WTC11 (cell line): ENCODE results near the gene SYK.

Experiments
- CBFB ChIP-seq: sonication (generic); formaldehyde crosslinking; IDR thresholded peaks from 2 replicates; pipeline ENCODE4 v1.8.1; 2022; ENCODE audit warnings: mild to moderate bottlenecking, low read depth, missing genetic modification reagents
- CREB1 ChIP-seq: sonication (generic); formaldehyde crosslinking; IDR thresholded peaks from 2 replicates; pipeline ENCODE4 v1.8.0; 2023; ENCODE audit warnings: mild to moderate bottlenecking, missing genetic modification reagents
- ESRRA ChIP-seq: sonication (generic); formaldehyde crosslinking; IDR thresholded peaks from 2 replicates; pipeline ENCODE4 v1.8.1; 2022; ENCODE audit warnings: mild to moderate bottlenecking, missing genetic modification reagents, borderline replicate concordance
- JAZF1 ChIP-seq: fragments of 250-450 bp; sonication (Bioruptor Pico); IDR thresholded peaks from 2 replicates; pipeline ENCODE4 v1.9.0; 2021; ENCODE audit warnings: moderate library complexity, mild to moderate bottlenecking, inconsistent platforms
- NFYB ChIP-seq: sonication (generic); formaldehyde crosslinking; conservative IDR thresholded peaks from 2 replicates; pipeline ENCODE4 v1.8.0; 2022; ENCODE audit warnings: low read depth, missing genetic modification reagents
- NR1H2 ChIP-seq: sonication (generic); formaldehyde crosslinking; IDR thresholded peaks from 2 replicates; pipeline ENCODE4 v1.9.0; 2021; ENCODE audit warnings: mild to moderate bottlenecking, moderate library complexity, missing genetic modification reagents
- SP1 ChIP-seq: sonication (generic); formaldehyde crosslinking; conservative IDR thresholded peaks from 2 replicates; pipeline ENCODE4 v1.8.1; 2022; ENCODE audit warnings: missing genetic modification reagents
- ZNF138 ChIP-seq: sonication (generic); formaldehyde crosslinking; conservative IDR thresholded peaks from 2 replicates; pipeline ENCODE4 v1.8.1; 2022; ENCODE audit warnings: mild to moderate bottlenecking, moderate library complexity, missing genetic modification reagents
- TF ChIP-seq, protein P1 (sequence below): sonication (generic); formaldehyde crosslinking; IDR thresholded peaks from 2 replicates; pipeline ENCODE4 v1.8.1; 2022; ENCODE audit warnings: low read depth, missing genetic modification reagents, borderline replicate concordance
- TF ChIP-seq, protein P2 (sequence below): fragments of 200-600 bp; IDR thresholded peaks from 2 replicates; pipeline ENCODE4 v1.8.0; 2022; ENCODE audit warnings: antibody characterized with exemption
- TF ChIP-seq, protein P3 (sequence below): sonication (generic); formaldehyde crosslinking; IDR thresholded peaks from 2 replicates; pipeline ENCODE4 v1.8.0; 2023; ENCODE audit warnings: mild to moderate bottlenecking, missing genetic modification reagents
- TF ChIP-seq, protein P4 (sequence below): sonication (generic); formaldehyde crosslinking; IDR thresholded peaks from 2 replicates; pipeline ENCODE4 v1.8.1; 2022; ENCODE audit warnings: mild to moderate bottlenecking, missing genetic modification reagents, moderate library complexity, borderline replicate concordance

DNA sequence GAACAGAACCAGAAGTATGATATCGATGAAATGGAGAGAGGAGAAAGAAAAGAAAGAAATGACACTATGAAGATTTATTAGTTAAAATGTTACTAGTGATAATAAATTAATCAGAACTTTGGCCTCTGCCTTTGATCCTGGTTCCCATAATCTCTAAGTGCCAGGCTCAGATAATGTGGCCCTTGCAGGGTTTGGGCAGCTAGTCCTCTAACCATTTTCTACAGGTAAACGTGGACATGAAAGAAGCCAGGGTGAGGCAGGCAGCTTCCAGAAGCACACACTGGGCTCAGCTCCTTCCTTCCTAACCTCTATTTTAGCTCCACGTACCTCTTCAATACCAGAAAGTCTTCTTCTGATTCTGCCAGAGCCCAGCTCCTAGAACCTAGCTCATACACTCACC, 30.6 kb downstream of the SYK start:
- TF ChIP-seq SP1 (CRISPR knock-in tag) (no peak), ZNF138 (CRISPR knock-in tag) (no peak), NFYB (CRISPR knock-in tag) (no peak), NR1H2 (CRISPR knock-in tag) (no peak), CBFB (no peak), CREB1 (CRISPR knock-in tag) (no peak), ESRRA (no peak), JAZF1 (CRISPR knock-in tag) (no peak)
- TF ChIP-seq, protein P1, sequence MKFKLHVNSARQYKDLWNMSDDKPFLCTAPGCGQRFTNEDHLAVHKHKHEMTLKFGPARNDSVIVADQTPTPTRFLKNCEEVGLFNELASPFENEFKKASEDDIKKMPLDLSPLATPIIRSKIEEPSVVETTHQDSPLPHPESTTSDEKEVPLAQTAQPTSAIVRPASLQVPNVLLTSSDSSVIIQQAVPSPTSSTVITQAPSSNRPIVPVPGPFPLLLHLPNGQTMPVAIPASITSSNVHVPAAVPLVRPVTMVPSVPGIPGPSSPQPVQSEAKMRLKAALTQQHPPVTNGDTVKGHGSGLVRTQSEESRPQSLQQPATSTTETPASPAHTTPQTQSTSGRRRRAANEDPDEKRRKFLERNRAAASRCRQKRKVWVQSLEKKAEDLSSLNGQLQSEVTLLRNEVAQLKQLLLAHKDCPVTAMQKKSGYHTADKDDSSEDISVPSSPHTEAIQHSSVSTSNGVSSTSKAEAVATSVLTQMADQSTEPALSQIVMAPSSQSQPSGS = no peak
- TF ChIP-seq, protein P2, sequence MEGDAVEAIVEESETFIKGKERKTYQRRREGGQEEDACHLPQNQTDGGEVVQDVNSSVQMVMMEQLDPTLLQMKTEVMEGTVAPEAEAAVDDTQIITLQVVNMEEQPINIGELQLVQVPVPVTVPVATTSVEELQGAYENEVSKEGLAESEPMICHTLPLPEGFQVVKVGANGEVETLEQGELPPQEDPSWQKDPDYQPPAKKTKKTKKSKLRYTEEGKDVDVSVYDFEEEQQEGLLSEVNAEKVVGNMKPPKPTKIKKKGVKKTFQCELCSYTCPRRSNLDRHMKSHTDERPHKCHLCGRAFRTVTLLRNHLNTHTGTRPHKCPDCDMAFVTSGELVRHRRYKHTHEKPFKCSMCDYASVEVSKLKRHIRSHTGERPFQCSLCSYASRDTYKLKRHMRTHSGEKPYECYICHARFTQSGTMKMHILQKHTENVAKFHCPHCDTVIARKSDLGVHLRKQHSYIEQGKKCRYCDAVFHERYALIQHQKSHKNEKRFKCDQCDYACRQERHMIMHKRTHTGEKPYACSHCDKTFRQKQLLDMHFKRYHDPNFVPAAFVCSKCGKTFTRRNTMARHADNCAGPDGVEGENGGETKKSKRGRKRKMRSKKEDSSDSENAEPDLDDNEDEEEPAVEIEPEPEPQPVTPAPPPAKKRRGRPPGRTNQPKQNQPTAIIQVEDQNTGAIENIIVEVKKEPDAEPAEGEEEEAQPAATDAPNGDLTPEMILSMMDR = no peak
- TF ChIP-seq, protein P3, sequence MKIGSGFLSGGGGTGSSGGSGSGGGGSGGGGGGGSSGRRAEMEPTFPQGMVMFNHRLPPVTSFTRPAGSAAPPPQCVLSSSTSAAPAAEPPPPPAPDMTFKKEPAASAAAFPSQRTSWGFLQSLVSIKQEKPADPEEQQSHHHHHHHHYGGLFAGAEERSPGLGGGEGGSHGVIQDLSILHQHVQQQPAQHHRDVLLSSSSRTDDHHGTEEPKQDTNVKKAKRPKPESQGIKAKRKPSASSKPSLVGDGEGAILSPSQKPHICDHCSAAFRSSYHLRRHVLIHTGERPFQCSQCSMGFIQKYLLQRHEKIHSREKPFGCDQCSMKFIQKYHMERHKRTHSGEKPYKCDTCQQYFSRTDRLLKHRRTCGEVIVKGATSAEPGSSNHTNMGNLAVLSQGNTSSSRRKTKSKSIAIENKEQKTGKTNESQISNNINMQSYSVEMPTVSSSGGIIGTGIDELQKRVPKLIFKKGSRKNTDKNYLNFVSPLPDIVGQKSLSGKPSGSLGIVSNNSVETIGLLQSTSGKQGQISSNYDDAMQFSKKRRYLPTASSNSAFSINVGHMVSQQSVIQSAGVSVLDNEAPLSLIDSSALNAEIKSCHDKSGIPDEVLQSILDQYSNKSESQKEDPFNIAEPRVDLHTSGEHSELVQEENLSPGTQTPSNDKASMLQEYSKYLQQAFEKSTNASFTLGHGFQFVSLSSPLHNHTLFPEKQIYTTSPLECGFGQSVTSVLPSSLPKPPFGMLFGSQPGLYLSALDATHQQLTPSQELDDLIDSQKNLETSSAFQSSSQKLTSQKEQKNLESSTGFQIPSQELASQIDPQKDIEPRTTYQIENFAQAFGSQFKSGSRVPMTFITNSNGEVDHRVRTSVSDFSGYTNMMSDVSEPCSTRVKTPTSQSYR (CRISPR knock-in tag) = no peak
- TF ChIP-seq, protein P4, sequence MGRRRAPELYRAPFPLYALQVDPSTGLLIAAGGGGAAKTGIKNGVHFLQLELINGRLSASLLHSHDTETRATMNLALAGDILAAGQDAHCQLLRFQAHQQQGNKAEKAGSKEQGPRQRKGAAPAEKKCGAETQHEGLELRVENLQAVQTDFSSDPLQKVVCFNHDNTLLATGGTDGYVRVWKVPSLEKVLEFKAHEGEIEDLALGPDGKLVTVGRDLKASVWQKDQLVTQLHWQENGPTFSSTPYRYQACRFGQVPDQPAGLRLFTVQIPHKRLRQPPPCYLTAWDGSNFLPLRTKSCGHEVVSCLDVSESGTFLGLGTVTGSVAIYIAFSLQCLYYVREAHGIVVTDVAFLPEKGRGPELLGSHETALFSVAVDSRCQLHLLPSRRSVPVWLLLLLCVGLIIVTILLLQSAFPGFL (CRISPR knock-in tag) = no peak
